ENCODE data around the gene KLHL17.

KLHL17 gene

GRCh38 chr1:917466-918091 is 42.8 kb upstream of the KLHL17 start:
- no peak overlapping the region for H3K27ac ChIP-seq (ENCODE audit: low read length)
- H4K20me1 ChIP-seq (ENCODE audit: insufficient read depth, low read length), result no peaks in the 10 kb centered on the region
- H3K9ac ChIP-seq (ENCODE audit: low read length), result no peak overlapping the region
- H3K4me1 ChIP-seq (ENCODE audit: low read length), result 0 out of 2 replicates have a peak, but pooled peaks cover 6% of the 10 kb centered on the region
- no peaks in the 10 kb centered on the region for H3K9me3 ChIP-seq (ENCODE audit: insufficient read depth, low read length)
- no peaks in the 10 kb centered on the region for H3K79me2 ChIP-seq (ENCODE audit: low read length)
- peaks cover 39% of the 10 kb centered on the region for H3K27me3 ChIP-seq (ENCODE audit: low read depth, low read length)
- H3K36me3 ChIP-seq (replicated peaks; ENCODE audit: low read depth, low read length), result no peaks in the 10 kb centered on the region
- TF ChIP-seq CTCF (IDR thresholded peaks at IDR 0.05; ENCODE audit: low read depth, low read length) (no peak), EZH2phosphoT487 (IDR thresholded peaks at IDR 0.05; ENCODE audit: low read depth) (no peak)
- no peak overlapping the region for H2AFZ ChIP-seq (ENCODE audit: low read depth, low read length)
- no peak overlapping the region for H3K4me2 ChIP-seq (ENCODE audit: low read length)
- no peak overlapping the region for H3K4me3 ChIP-seq (ENCODE audit: low read length)

- Histone ChIP-seq H3K79me2 (ENCODE audit: low read length) (no peaks in the 10 kb centered on the region), H3K36me3 (replicated peaks; ENCODE audit: low read depth, low read length) (no peaks in the 10 kb centered on the region), H3K27ac (ENCODE audit: low read length) (no peak overlapping the region), H3K4me1 (ENCODE audit: low read length) (0 out of 2 replicates have a peak, but pooled peaks cover 6% of the 10 kb centered on the region), H4K20me1 (ENCODE audit: insufficient read depth, low read length) (no peaks in the 10 kb centered on the region), H3K27me3 (ENCODE audit: low read depth, low read length) (peaks cover 39% of the 10 kb centered on the region), H3K4me3 (ENCODE audit: low read length) (no peak overlapping the region), H3K4me2 (ENCODE audit: low read length) (no peak overlapping the region), H2AFZ (ENCODE audit: low read depth, low read length) (no peak overlapping the region), H3K9ac (ENCODE audit: low read length) (no peak overlapping the region), H3K9me3 (ENCODE audit: insufficient read depth, low read length) (no peaks in the 10 kb centered on the region)
- TF ChIP-seq CTCF (IDR thresholded peaks at IDR 0.05; ENCODE audit: low read depth, low read length), result no peak
- no peak for TF ChIP-seq EZH2phosphoT487 (IDR thresholded peaks at IDR 0.05; ENCODE audit: low read depth)
Measured at GRCh38 chr1:918353-918752, 42.0 kb upstream of the KLHL17 start.

GRCh38 chr1:918843-919242 is 41.5 kb upstream of the KLHL17 start:
- H3K4me2 ChIP-seq (ENCODE audit: low read length), result no peak overlapping the region
- no peaks in the 10 kb centered on the region for H4K20me1 ChIP-seq (ENCODE audit: insufficient read depth, low read length)
- no peak overlapping the region for H3K4me3 ChIP-seq (ENCODE audit: low read length)
- H3K27me3 ChIP-seq (ENCODE audit: low read depth, low read length), result peaks cover 39% of the 10 kb centered on the region
- H3K4me1 ChIP-seq (ENCODE audit: low read length), result 0 out of 2 replicates have a peak, but pooled peaks cover 6% of the 10 kb centered on the region
- no peak overlapping the region for H2AFZ ChIP-seq (ENCODE audit: low read depth, low read length)
- no peak overlapping the region for H3K9ac ChIP-seq (ENCODE audit: low read length)
- no peaks in the 10 kb centered on the region for H3K9me3 ChIP-seq (ENCODE audit: insufficient read depth, low read length)
- H3K27ac ChIP-seq (ENCODE audit: low read length), result no peak overlapping the region
- no peaks in the 10 kb centered on the region for H3K79me2 ChIP-seq (ENCODE audit: low read length)
- no peak for TF ChIP-seq CTCF (IDR thresholded peaks at IDR 0.05; ENCODE audit: low read depth, low read length)
- TF ChIP-seq EZH2phosphoT487 (IDR thresholded peaks at IDR 0.05; ENCODE audit: low read depth), result no peak
- H3K36me3 ChIP-seq (replicated peaks; ENCODE audit: low read depth, low read length), result no peaks in the 10 kb centered on the region

- H3K27me3 ChIP-seq (ENCODE audit: low read depth, low read length), result peaks cover 39% of the 10 kb centered on the region
- no peaks in the 10 kb centered on the region for H3K36me3 ChIP-seq (replicated peaks; ENCODE audit: low read depth, low read length)
- no peak overlapping the region for H3K27ac ChIP-seq (ENCODE audit: low read length)
- no peaks in the 10 kb centered on the region for H4K20me1 ChIP-seq (ENCODE audit: insufficient read depth, low read length)
- TF ChIP-seq EZH2phosphoT487 (IDR thresholded peaks at IDR 0.05; ENCODE audit: low read depth) (no peak), CTCF (IDR thresholded peaks at IDR 0.05; ENCODE audit: low read depth, low read length) (peak; percentile 3; the same call in 1 of the 2 replicates)
- H3K4me2 ChIP-seq (ENCODE audit: low read length), result no peak overlapping the region
- H3K4me3 ChIP-seq (ENCODE audit: low read length), result no peak overlapping the region
- H3K79me2 ChIP-seq (ENCODE audit: low read length), result no peaks in the 10 kb centered on the region
- H2AFZ ChIP-seq (ENCODE audit: low read depth, low read length), result no peak overlapping the region
- H3K9ac ChIP-seq (ENCODE audit: low read length), result no peak overlapping the region
- 0 out of 2 replicates have a peak, but pooled peaks cover 6% of the 10 kb centered on the region for H3K4me1 ChIP-seq (ENCODE audit: low read length)
- no peaks in the 10 kb centered on the region for H3K9me3 ChIP-seq (ENCODE audit: insufficient read depth, low read length)
Measured at GRCh38 chr1:919271-919872, 41.0 kb upstream of the KLHL17 start.

All from OCI-LY3 (cell line).